OCI-LY1 (cell line): ENCODE measurements around the gene CHD5.

Experiments used
- H2AFZ ChIP-seq: fragments of 200-600 bp; sonication (generic), shearing (Covaris generic); 2 replicates; pipeline ENCODE4 v1.6.0; 2014; ENCODE audit warnings: antibody characterized with exemption, mild to moderate bottlenecking, low read length
- H3F3A ChIP-seq: fragments of 200-600 bp; sonication (generic), shearing (Covaris generic); 2 replicates; pipeline ENCODE4 v1.6.0; 2014; ENCODE audit warnings: mild to moderate bottlenecking, antibody characterized with exemption, low read length, moderate library complexity; ENCODE audit not compliant: insufficient read depth
- H3K27ac ChIP-seq: fragments of 200-600 bp; sonication (generic); 2 replicates; pipeline ENCODE4 v1.5.1; 2014; ENCODE audit warnings: low read length, mixed run types, mild to moderate bottlenecking, low read depth; ENCODE audit not compliant: poor library complexity, severe bottlenecking
- H3K27me3 ChIP-seq: fragments of 200-600 bp; sonication (generic); 2 replicates; pipeline ENCODE4 v1.6.0; 2014; ENCODE audit warnings: antibody characterized with exemption, mild to moderate bottlenecking, low read length, moderate library complexity; ENCODE audit not compliant: insufficient read depth
- H3K36me3 ChIP-seq: fragments of 200-600 bp; sonication (generic); 2 replicates; pipeline ENCODE4 v1.6.1; 2014; ENCODE audit warnings: mild to moderate bottlenecking, antibody characterized with exemption, low read length, moderate library complexity, mixed read lengths; ENCODE audit not compliant: insufficient read depth
- H3K4me1 ChIP-seq: fragments of 200-600 bp; sonication (generic); 2 replicates; pipeline ENCODE4 v1.5.1; 2014; ENCODE audit warnings: mild to moderate bottlenecking, low read length, moderate library complexity; ENCODE audit not compliant: insufficient read depth, severe bottlenecking
- H3K4me2 ChIP-seq: fragments of 200-600 bp; sonication (generic), shearing (Covaris generic); 2 replicates; pipeline ENCODE4 v1.6.1; 2014; ENCODE audit warnings: low read length
- H3K4me3 ChIP-seq: fragments of 200-600 bp; sonication (generic); 2 replicates; pipeline ENCODE4 v1.5.1; 2014; ENCODE audit warnings: low read length, low read depth, mild to moderate bottlenecking, mixed read lengths; ENCODE audit not compliant: poor library complexity, severe bottlenecking
- H3K79me2 ChIP-seq: fragments of 200-600 bp; shearing (Covaris generic); 2 replicates; pipeline ENCODE4 v1.6.1; 2016; ENCODE audit warnings: mixed run types, low read length, mixed read lengths; ENCODE audit not compliant: insufficient read depth
- H3K9ac ChIP-seq: fragments of 200-600 bp; sonication (generic), shearing (Covaris generic); 2 replicates; pipeline ENCODE4 v1.6.1; 2014; ENCODE audit warnings: mild to moderate bottlenecking, low read length, mixed read lengths
- H3K9me2 ChIP-seq: fragments of 200-600 bp; sonication (generic), shearing (Covaris generic); 2 replicates; pipeline ENCODE4 v1.6.1; 2014; ENCODE audit warnings: low read depth, mild to moderate bottlenecking, low read length, mixed read lengths
- H3K9me3 ChIP-seq: fragments of 200-600 bp; shearing (Covaris generic); 2 replicates; pipeline ENCODE4 v1.6.1; 2014; ENCODE audit warnings: low read length, mixed read lengths
- H4K20me1 ChIP-seq: fragments of 200-600 bp; sonication (generic), shearing (Covaris generic); 2 replicates; pipeline ENCODE4 v1.6.0; 2016; ENCODE audit warnings: mild to moderate bottlenecking, low read length; ENCODE audit not compliant: insufficient read depth
- CTCF ChIP-seq: fragments of 200-600 bp; sonication (generic), shearing (Covaris generic); IDR thresholded peaks from 2 replicates; pipeline ENCODE4 v1.5.1; 2017; ENCODE audit warnings: mild to moderate bottlenecking, antibody characterized with exemption, low read length, moderate library complexity, mixed read lengths
- EZH2 ChIP-seq: fragments of 200-600 bp; sonication (generic), shearing (Covaris generic); IDR thresholded peaks from 2 replicates; pipeline ENCODE4 v1.8.0; 2017; ENCODE audit warnings: borderline replicate concordance, mixed run types, mild to moderate bottlenecking, antibody characterized with exemption, low read length, moderate library complexity, mixed read lengths

Gene CHD5

GRCh38 chr1:6209661-6210580 lies 29.8 kb upstream of the CHD5 start:
- H3K9me2 ChIP-seq = no peaks in the 10 kb centered on the region
- no peaks in the 10 kb centered on the region for H3K36me3 ChIP-seq
- peaks cover 19% of the 10 kb centered on the region for H3K4me1 ChIP-seq
- no peak overlapping the region for H2AFZ ChIP-seq
- no peak overlapping the region for H3K27ac ChIP-seq
- H3K79me2 ChIP-seq = no peaks in the 10 kb centered on the region
- H3K9me3 ChIP-seq = no peaks in the 10 kb centered on the region
- H3K27me3 ChIP-seq = peaks cover 6% of the 10 kb centered on the region; the same call in 1 of the 2 replicates
- H3K4me3 ChIP-seq = peak overlapping the region; percentile 47
- no peaks in the 10 kb centered on the region for H3F3A ChIP-seq
- peak overlapping the region; percentile 63 for H3K4me2 ChIP-seq
- TF ChIP-seq CTCF (peak; percentile 28; the same call in 1 of the 2 replicates), EZH2 (no peak)
- H3K9ac ChIP-seq = no peak overlapping the region
- H4K20me1 ChIP-seq = no peaks in the 10 kb centered on the region

GRCh38 chr1:6208723-6209660 lies 28.9 kb upstream of the CHD5 start:
- no peak overlapping the region for H3K27ac ChIP-seq
- H3K4me1 ChIP-seq = peaks cover 19% of the 10 kb centered on the region
- H3K9me3 ChIP-seq = no peaks in the 10 kb centered on the region
- no peaks in the 10 kb centered on the region for H3K79me2 ChIP-seq
- H3K36me3 ChIP-seq = no peaks in the 10 kb centered on the region
- H3F3A ChIP-seq = no peaks in the 10 kb centered on the region
- TF ChIP-seq EZH2 = no peak
- peak; percentile 33 for TF ChIP-seq CTCF
- no peaks in the 10 kb centered on the region for H4K20me1 ChIP-seq
- peak overlapping the region; percentile 63 for H3K4me2 ChIP-seq
- H2AFZ ChIP-seq = no peak overlapping the region
- peak overlapping the region; percentile 47 for H3K4me3 ChIP-seq
- no peak overlapping the region for H3K9ac ChIP-seq
- no peaks in the 10 kb centered on the region for H3K9me2 ChIP-seq
- H3K27me3 ChIP-seq = peaks cover 6% of the 10 kb centered on the region; the same call in 1 of the 2 replicates

GRCh38 chr1:6207921-6208320 lies 27.8 kb upstream of the CHD5 start:
- H3K27ac ChIP-seq = no peak overlapping the region
- H4K20me1 ChIP-seq = no peaks in the 10 kb centered on the region
- H3K4me2 ChIP-seq = no peak overlapping the region
- H3K4me1 ChIP-seq = peaks cover 19% of the 10 kb centered on the region
- peaks cover 6% of the 10 kb centered on the region; the same call in 1 of the 2 replicates for H3K27me3 ChIP-seq
- H3F3A ChIP-seq = no peaks in the 10 kb centered on the region
- H3K36me3 ChIP-seq = no peaks in the 10 kb centered on the region
- H3K79me2 ChIP-seq = no peaks in the 10 kb centered on the region
- H3K4me3 ChIP-seq = no peak overlapping the region
- no peaks in the 10 kb centered on the region for H3K9me3 ChIP-seq
- no peaks in the 10 kb centered on the region for H3K9me2 ChIP-seq
- no peak overlapping the region for H2AFZ ChIP-seq
- H3K9ac ChIP-seq = no peak overlapping the region
- no peak for TF ChIP-seq CTCF
- no peak for TF ChIP-seq EZH2
